ENCODE results near the gene LSM14A.
"Not testable (repeated sequence)": the region's sequence is repeated elsewhere in the genome, so short reads cannot be mapped to it uniquely, and the experiment has no call there.

LSM14A gene

GRCh38 chr19:34246340-34246739, 74.0 kb downstream of the LSM14A start:
- Histone ChIP-seq H3K36me3 (ENCODE audit: control insufficient read depth, insufficient read depth, low read length, severe bottlenecking) (no peaks in the 10 kb centered on the region), H3K27me3 (replicated peaks; ENCODE audit: control insufficient read depth, insufficient read depth, low read length) (no peaks in the 10 kb centered on the region), H3K9me3 (ENCODE audit: control insufficient read depth, low read length) (no peaks in the 10 kb centered on the region), H3K4me3 (ENCODE audit: low read length) (no peak overlapping the region), H3K4me1 (ENCODE audit: control insufficient read depth, insufficient read depth, low read length) (peaks cover 15% of the 10 kb centered on the region), H3K9ac (ENCODE audit: low read length) (no peak overlapping the region)
- DNase-seq (ENCODE audit: low read depth), result peak; percentile 25

GRCh38 chr19:34248941-34249340, 76.6 kb downstream of the LSM14A start:
- H3K9me3 ChIP-seq (ENCODE audit: control insufficient read depth, low read length), result no peaks in the 10 kb centered on the region
- H3K4me3 ChIP-seq (ENCODE audit: low read length), result no peak overlapping the region
- no peak overlapping the region for H3K9ac ChIP-seq (ENCODE audit: low read length)
- no peak for DNase-seq (ENCODE audit: low read depth)
- H3K4me1 ChIP-seq (ENCODE audit: control insufficient read depth, insufficient read depth, low read length), result peaks cover 15% of the 10 kb centered on the region
- no peaks in the 10 kb centered on the region for H3K27me3 ChIP-seq (replicated peaks; ENCODE audit: control insufficient read depth, insufficient read depth, low read length)
- no peaks in the 10 kb centered on the region for H3K36me3 ChIP-seq (ENCODE audit: control insufficient read depth, insufficient read depth, low read length, severe bottlenecking)

GRCh38 chr19:34253167-34253566, 80.9 kb downstream of the LSM14A start:
- H3K27me3 ChIP-seq (replicated peaks; ENCODE audit: control insufficient read depth, insufficient read depth, low read length); DNase-seq (ENCODE audit: low read depth); H3K36me3 ChIP-seq (ENCODE audit: control insufficient read depth, insufficient read depth, low read length, severe bottlenecking); H3K9me3 ChIP-seq (ENCODE audit: control insufficient read depth, low read length); H3K9ac ChIP-seq (ENCODE audit: low read length): not testable (repeated sequence)
- Histone ChIP-seq H3K4me3 (ENCODE audit: low read length) (peak overlapping the region; percentile 91), H3K4me1 (ENCODE audit: control insufficient read depth, insufficient read depth, low read length) (peaks cover 26% of the 10 kb centered on the region)

GRCh38 chr19:34253681-34254045, 81.4 kb downstream of the LSM14A start:
- H3K36me3 ChIP-seq (ENCODE audit: control insufficient read depth, insufficient read depth, low read length, severe bottlenecking); H3K9me3 ChIP-seq (ENCODE audit: control insufficient read depth, low read length); H3K27me3 ChIP-seq (replicated peaks; ENCODE audit: control insufficient read depth, insufficient read depth, low read length); DNase-seq (ENCODE audit: low read depth): not testable (repeated sequence)
- Histone ChIP-seq H3K4me3 (ENCODE audit: low read length) (peak overlapping the region; percentile 91), H3K9ac (ENCODE audit: low read length) (peak overlapping the region; percentile 92), H3K4me1 (ENCODE audit: control insufficient read depth, insufficient read depth, low read length) (peaks cover 26% of the 10 kb centered on the region)

GRCh38 chr19:34254046-34254697, 81.9 kb downstream of the LSM14A start, which contains the start of gene GARRE1:
Gene GARRE1 (plus strand): TSS chr19:34254554. CDS start chr19:34300474, 45,920 bp downstream.
- Histone ChIP-seq H3K4me1 (ENCODE audit: control insufficient read depth, insufficient read depth, low read length) (peaks cover 26% of the 10 kb centered on the region), H3K9me3 (ENCODE audit: control insufficient read depth, low read length) (no peaks in the 10 kb centered on the region), H3K27me3 (replicated peaks; ENCODE audit: control insufficient read depth, insufficient read depth, low read length) (no peaks in the 10 kb centered on the region), H3K36me3 (ENCODE audit: control insufficient read depth, insufficient read depth, low read length, severe bottlenecking) (no peaks in the 10 kb centered on the region), H3K4me3 (ENCODE audit: low read length) (peak within 1 kb of the TSS; percentile 91), H3K9ac (ENCODE audit: low read length) (peak within 1 kb of the TSS; percentile 92)
- peak; percentile 89 for DNase-seq (ENCODE audit: low read depth)

- DNase-seq (ENCODE audit: low read depth), result peak; percentile 69
Observed at GRCh38 chr19:34254698-34255432, 82.6 kb downstream of the LSM14A start.

GRCh38 chr19:34255546-34255945, 83.2 kb downstream of the LSM14A start:
- no peaks in the 10 kb centered on the region for H3K9me3 ChIP-seq (ENCODE audit: control insufficient read depth, low read length)
- DNase-seq (ENCODE audit: low read depth), result no peak
- H3K4me3 ChIP-seq (ENCODE audit: low read length), result peak overlapping the region; percentile 86
- H3K27me3 ChIP-seq (replicated peaks; ENCODE audit: control insufficient read depth, insufficient read depth, low read length), result no peaks in the 10 kb centered on the region
- no peaks in the 10 kb centered on the region for H3K36me3 ChIP-seq (ENCODE audit: control insufficient read depth, insufficient read depth, low read length, severe bottlenecking)
- peak overlapping the region; percentile 89 for H3K9ac ChIP-seq (ENCODE audit: low read length)
- peaks cover 27% of the 10 kb centered on the region for H3K4me1 ChIP-seq (ENCODE audit: control insufficient read depth, insufficient read depth, low read length)

More at GRCh38 chr19:34254698-34255432, 82.6 kb downstream of the LSM14A start:
- Histone ChIP-seq H3K27me3 (replicated peaks; ENCODE audit: control insufficient read depth, insufficient read depth, low read length) (no peaks in the 10 kb centered on the region), H3K9ac (ENCODE audit: low read length) (peak overlapping the region; percentile 89), H3K4me1 (ENCODE audit: control insufficient read depth, insufficient read depth, low read length) (peaks cover 26% of the 10 kb centered on the region), H3K4me3 (ENCODE audit: low read length) (peak overlapping the region; percentile 86), H3K36me3 (ENCODE audit: control insufficient read depth, insufficient read depth, low read length, severe bottlenecking) (no peaks in the 10 kb centered on the region), H3K9me3 (ENCODE audit: control insufficient read depth, low read length) (no peaks in the 10 kb centered on the region)

GRCh38 chr19:34256835-34257558, 84.7 kb downstream of the LSM14A start:
- H3K4me3 ChIP-seq (ENCODE audit: low read length), result no peak overlapping the region
- DNase-seq (ENCODE audit: low read depth), result peak; percentile 78
- H3K9me3 ChIP-seq (ENCODE audit: control insufficient read depth, low read length), result no peaks in the 10 kb centered on the region
- no peak overlapping the region for H3K9ac ChIP-seq (ENCODE audit: low read length)
- no peaks in the 10 kb centered on the region for H3K27me3 ChIP-seq (replicated peaks; ENCODE audit: control insufficient read depth, insufficient read depth, low read length)
- peaks cover 36% of the 10 kb centered on the region for H3K4me1 ChIP-seq (ENCODE audit: control insufficient read depth, insufficient read depth, low read length)
- H3K36me3 ChIP-seq (ENCODE audit: control insufficient read depth, insufficient read depth, low read length, severe bottlenecking), result no peaks in the 10 kb centered on the region

- no peak overlapping the region for H3K9ac ChIP-seq (ENCODE audit: low read length)
- no peaks in the 10 kb centered on the region for H3K36me3 ChIP-seq (ENCODE audit: control insufficient read depth, insufficient read depth, low read length, severe bottlenecking)
- no peaks in the 10 kb centered on the region for H3K27me3 ChIP-seq (replicated peaks; ENCODE audit: control insufficient read depth, insufficient read depth, low read length)
- no peak overlapping the region for H3K4me3 ChIP-seq (ENCODE audit: low read length)
- DNase-seq (ENCODE audit: low read depth), result no peak
- peaks cover 36% of the 10 kb centered on the region for H3K4me1 ChIP-seq (ENCODE audit: control insufficient read depth, insufficient read depth, low read length)
- no peaks in the 10 kb centered on the region for H3K9me3 ChIP-seq (ENCODE audit: control insufficient read depth, low read length)
Observed at GRCh38 chr19:34257559-34257924, 85.2 kb downstream of the LSM14A start.

GRCh38 chr19:34259367-34260095, 87.2 kb downstream of the LSM14A start:
- no peak overlapping the region for H3K9ac ChIP-seq (ENCODE audit: low read length)
- no peak for DNase-seq (ENCODE audit: low read depth)
- H3K36me3 ChIP-seq (ENCODE audit: control insufficient read depth, insufficient read depth, low read length, severe bottlenecking), result no peaks in the 10 kb centered on the region
- H3K4me3 ChIP-seq (ENCODE audit: low read length), result no peak overlapping the region
- H3K4me1 ChIP-seq (ENCODE audit: control insufficient read depth, insufficient read depth, low read length), result peaks cover 28% of the 10 kb centered on the region
- H3K9me3 ChIP-seq (ENCODE audit: control insufficient read depth, low read length), result no peaks in the 10 kb centered on the region
- no peaks in the 10 kb centered on the region for H3K27me3 ChIP-seq (replicated peaks; ENCODE audit: control insufficient read depth, insufficient read depth, low read length)

- H3K4me3 ChIP-seq (ENCODE audit: low read length), result peak overlapping the region; percentile 48
- peak; percentile 50 for DNase-seq (ENCODE audit: low read depth)
- H3K4me1 ChIP-seq (ENCODE audit: control insufficient read depth, insufficient read depth, low read length), result peaks cover 22% of the 10 kb centered on the region
- peaks cover 2% of the 10 kb centered on the region for H3K36me3 ChIP-seq (ENCODE audit: control insufficient read depth, insufficient read depth, low read length, severe bottlenecking)
- no peaks in the 10 kb centered on the region for H3K27me3 ChIP-seq (replicated peaks; ENCODE audit: control insufficient read depth, insufficient read depth, low read length)
- H3K9ac ChIP-seq (ENCODE audit: low read length), result no peak overlapping the region
- H3K9me3 ChIP-seq (ENCODE audit: control insufficient read depth, low read length), result no peaks in the 10 kb centered on the region
Observed at GRCh38 chr19:34260771-34261173, 88.5 kb downstream of the LSM14A start.
